ENCODE results near the gene PTGR2.

- TF ChIP-seq CTCF (IDR thresholded peaks at IDR 0.05) (no peak), POLR2A (IDR thresholded peaks at IDR 0.05) (no peak)
These were observed 61.6 kb downstream of the PTGR2 start for GRCh38 chr14:73913256-73913655.

Data from uterus (tissue), 2 donors.